ENCODE data around the gene CHN2.

DNA sequence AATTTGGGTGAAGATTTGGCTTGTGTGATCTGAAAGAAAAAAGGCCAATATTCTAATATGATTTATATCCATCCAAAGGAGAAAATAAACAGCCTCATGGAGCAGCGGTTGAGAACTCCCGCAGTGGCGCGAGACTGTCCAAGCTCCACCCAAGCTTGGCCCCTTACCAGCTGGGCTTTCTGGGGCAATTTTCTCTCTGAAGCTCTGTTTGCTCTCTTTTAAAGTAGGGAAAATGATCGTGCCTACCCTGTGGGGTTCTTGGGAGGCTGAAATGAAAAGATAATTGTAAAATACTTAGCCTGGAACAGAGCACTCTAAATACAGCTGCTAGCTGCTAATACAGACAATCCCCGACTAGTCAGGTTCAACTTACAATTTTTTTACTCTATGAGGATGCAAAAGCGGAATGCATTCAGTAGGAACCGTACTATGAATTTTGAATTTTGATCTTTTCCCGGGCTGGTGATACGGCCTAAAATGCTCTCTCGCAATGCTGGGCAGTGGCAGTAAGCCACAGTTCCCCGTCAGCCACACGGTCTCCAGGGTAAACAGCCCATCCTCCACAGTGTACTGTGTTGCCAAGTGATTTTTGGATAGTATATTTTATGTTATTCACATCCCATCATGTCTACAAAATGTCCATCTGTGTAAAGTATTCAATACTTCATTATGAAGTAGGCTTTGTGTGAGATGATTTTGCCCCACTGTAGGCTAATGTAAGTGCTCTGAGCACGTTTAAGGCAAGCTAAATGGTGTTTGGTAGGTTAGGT lies 137.7 kb downstream of the CHN2 start:
- TF ChIP-seq REST (IDR thresholded peaks at IDR 0.05; ENCODE audit: insufficient read depth in 1 of 2, low read depth in 2 of 2, low read length in 2 of 2) = no peak
- TF ChIP-seq FOXP2 (optimal IDR thresholded peaks at IDR 0.05; ENCODE audit: borderline replicate concordance, extremely low read depth, extremely low read length, insufficient read depth) = no peak
- TF ChIP-seq TAF1 (IDR thresholded peaks at IDR 0.05; ENCODE audit: borderline replicate concordance, insufficient read depth, low read length) = no peak
- TF ChIP-seq POLR2AphosphoS5 (IDR thresholded peaks at IDR 0.05; ENCODE audit: low read depth, low read length) = no peak
- TF ChIP-seq SIN3A (IDR thresholded peaks at IDR 0.05; ENCODE audit: borderline replicate concordance, insufficient read depth, low read length) = no peak

Data from PFSK-1 (cell line).